GM21717 (cell line): Measurements from ENCODE around the gene FYN.

ENCODE experiments used
- ATAC-seq: cut with Tn5 transposase; IDR thresholded peaks from one replicate; pipeline ENCODE4 v1.9.1; 2021; ENCODE audit warnings: mild to moderate bottlenecking, moderate library complexity; ENCODE audit not compliant: unreplicated experiment

Gene FYN

DNA sequence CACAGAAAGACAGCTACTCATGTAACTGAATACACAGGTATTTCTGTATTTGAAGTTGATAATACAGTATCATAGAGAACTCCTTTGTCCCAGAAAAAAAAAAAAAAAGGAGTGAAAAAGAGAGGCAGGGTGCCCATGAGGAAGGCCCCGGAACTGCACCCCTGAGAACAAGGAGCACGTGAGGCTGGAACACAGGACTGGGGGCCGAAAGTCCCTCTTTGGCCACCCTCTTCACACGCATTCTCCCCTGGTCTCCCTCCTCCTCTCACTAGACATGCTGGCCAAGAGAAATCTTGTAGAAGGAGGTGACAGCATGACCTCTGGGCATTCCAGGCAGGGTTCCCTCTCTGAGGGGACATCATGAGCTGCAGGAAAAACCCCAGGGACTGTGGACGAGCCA is 204.8 kb downstream of the FYN start:
- ATAC-seq = no peak

DNA sequence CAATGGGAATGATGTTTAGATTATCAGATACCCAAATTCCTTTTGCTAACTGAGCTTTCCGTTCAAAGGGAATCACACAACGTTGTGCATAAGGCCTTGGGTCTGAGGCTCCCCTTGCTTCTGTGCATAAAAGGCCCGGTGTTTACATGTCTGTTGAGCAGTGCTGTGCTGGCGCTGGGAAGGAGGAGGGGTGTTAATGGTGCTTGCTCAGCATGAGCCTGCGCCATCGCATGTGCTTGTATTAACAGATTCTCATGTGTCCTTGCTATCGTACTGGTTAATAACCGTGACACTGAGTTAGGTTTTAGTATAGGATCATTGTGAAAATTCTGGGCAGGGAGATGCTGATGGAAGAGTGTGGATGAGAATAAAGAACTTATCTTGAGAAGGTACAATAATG is 205.3 kb downstream of the FYN start:
- ATAC-seq = no peak

GRCh38 chr6:111666847-111667246 is 206.4 kb downstream of the FYN start:
- ATAC-seq = no peak

- no peak for ATAC-seq
Observed at GRCh38 chr6:111664565-111665030, 208.7 kb downstream of the FYN start.

DNA sequence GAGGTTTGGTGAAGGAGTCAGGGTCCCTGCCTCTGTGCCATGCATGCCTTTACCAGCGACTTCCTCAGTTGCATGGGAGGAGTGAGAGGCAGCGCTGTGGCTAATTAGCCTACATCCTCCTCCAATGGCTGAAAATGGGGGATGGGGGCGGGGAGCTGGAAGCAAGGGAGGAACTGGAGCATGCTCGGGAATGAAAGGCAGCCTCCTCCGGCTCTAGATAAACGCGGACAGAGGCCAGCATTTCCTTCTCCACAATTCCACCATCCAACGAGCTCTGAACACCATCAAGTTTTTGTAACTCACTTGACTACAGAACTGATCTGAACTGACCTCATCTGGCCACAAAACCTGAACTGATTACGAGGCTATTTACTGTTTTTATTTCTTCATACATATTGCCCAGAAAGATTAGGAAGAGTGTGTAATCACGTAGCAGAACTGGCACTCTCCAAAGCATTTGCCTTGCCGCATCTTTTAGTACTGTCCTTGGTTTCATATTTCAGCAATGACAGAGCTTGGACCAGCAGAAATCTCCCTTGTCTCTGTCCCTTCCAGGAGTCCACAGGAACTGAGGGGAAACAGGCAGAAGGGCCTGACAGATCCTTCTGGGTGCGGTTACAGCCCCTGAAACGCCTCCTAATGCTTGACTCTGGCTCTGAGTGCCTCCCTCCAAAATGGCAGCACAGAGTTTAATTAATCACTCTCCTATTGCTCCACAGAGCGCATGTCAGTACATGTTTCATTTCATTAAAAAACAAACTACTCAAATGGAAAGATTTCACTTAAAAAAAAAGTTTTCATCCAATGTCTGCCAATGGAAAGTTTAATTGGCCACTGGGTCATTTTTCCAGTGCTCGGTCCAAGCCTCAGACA is 209.3 kb downstream of the FYN start:
- no peak for ATAC-seq

DNA sequence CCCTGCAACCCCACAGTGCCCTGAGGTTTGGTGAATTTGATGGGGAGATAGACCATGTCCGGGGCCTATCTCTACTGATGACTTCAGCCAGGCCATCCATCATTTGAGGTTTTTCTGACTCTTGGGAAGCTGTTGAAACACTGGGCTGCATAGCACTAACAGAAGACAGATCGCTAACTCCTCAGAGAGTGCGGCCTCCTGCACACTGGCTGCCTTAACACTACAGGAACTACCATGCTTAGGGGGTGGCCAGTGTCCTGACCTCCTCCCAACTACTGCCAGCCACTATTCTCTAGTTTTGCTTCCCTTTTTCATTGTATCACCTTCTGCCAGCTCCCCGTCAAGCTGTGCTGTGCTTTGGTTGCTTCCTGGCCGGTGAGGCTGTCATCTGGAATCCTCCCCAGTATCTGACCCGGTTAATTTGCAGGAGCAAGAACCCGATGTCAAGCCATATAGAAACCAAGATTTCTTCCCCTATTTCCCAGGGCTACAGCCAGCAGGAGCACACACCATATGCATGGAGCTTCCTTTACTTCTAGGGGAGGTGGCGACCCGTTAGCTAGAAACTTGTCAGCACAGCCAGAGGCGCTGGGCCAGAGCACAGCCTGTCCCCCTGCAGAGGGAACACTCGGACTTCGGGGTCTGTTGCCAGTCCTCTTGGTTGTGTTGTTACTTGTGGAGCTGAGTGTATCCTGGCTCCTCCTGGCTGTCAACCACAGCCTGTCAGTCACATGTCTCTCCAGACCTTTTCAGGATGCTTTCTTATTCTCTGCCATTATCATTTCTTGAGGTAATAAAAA is 210.3 kb downstream of the FYN start:
- ATAC-seq = no peak

GRCh38 chr6:111662072-111662793 is 211.0 kb downstream of the FYN start:
- no peak for ATAC-seq

- ATAC-seq = no peak
Observed at GRCh38 chr6:111661541-111662061, 211.7 kb downstream of the FYN start.

GRCh38 chr6:111660531-111660930 is 212.7 kb downstream of the FYN start:
- ATAC-seq = no peak

DNA sequence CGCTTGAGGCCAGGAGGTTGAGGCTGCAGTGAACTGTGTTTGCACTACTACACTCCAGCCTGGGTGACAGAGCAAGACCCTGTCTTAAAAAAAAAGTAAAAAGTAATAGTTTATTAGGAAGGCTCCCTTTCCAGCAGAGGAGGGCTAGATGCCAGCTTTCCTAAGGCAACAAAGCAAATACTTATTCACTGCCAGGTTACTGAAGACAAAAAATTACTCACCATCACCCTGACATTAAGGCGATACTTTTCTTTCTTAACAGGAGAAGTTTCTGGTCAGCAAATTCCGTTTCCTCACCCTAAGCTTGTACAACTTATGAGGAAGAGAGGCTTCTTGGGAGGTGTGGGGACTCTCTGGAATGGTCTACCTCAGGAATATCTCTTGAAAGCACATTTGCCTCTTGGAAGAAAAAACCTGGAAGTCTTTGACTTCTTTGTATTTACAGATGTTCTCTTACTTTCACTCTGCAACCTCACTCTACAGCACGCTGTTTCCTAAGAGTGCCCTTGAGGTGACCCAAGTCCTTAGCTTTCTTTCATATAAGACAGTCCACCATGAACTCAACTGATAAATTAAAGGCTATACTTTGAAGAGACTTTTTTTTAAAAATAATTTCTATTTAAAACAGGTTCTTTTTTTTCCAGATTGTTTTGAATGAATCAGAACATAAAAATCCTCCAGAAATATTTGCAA is 214.6 kb downstream of the FYN start:
- ATAC-seq = no peak

- no peak for ATAC-seq
Observed at GRCh38 chr6:111657146-111657545, 216.1 kb downstream of the FYN start.

DNA sequence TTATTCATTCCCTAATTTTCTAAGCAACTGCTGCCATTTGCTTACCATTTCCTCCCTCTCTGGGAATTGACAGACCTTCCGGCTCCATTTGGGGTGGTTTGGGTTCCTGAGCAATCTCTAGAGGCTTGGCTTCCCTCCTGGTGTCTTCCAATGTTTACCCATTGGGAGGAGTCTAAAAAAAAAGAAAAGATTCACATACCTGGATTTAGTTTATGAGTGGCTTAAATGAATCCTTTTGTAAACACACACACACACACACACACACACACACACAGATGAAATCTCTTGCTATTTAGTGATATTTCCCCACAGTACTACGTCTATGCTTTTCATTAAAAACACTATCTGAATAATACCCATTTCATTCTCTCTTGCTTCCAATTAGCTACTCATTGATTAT is 219.3 kb downstream of the FYN start:
- ATAC-seq = no peak

- ATAC-seq = no peak
Observed at GRCh38 chr6:111653434-111653833, 219.8 kb downstream of the FYN start.

DNA sequence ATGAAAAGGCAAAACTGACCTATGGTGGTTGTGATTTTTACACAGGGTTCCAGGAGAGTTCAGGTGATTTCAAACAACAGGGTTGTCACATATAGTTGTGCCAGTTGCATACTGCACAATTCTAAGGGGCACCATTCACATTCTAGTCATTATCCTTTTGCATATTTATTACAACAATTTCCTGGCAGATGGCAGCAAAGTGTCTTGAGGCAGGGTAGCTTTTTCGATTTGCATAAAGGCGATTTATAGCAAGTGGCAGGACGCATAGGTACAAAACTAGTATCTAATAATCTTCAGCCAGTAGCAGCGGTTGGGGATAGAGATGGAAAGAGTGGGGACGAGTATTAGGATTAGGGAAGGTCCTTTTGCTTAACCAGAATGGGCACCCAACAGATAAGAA is 221.1 kb downstream of the FYN start:
- ATAC-seq = no peak

DNA sequence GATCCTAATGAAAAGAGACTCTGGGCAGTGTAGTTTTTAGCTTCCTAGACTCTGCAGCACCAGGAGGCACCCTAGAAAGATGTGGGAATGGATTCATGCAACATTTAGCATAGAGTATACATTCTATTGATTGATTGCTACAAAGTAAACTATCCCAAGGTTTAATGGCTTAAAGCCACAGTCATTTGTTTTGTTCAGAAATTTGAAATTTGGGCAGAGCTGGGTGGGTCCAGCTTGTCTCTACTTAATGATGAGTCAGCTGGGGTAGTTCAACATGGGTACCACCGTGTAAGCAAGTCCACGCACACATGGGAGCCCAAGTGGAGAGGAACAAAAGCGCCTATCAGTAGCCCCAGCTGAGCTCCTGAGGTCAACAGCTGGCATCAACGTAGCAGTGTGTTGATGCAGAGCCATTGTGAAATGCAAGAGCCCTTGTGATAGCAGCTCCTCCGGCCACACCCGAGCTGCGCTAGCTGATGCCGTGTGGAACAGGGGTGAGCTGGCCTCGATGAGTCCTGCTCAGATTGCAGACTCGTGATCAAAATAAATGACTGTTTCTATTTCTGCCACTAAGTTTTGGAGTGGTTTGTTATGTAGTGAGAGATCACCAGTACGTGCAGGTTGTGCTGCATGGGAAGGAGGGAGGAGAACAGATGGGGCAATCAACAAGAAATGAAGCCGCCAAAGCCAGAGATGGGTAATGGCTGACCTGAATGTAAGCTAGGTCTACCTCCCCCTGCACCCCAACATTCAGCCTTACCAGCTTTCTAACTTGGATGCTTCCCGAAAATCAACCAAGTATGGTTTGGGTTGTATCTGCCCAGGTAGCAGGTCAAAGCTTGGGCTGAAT is 221.8 kb downstream of the FYN start:
- no peak for ATAC-seq

DNA sequence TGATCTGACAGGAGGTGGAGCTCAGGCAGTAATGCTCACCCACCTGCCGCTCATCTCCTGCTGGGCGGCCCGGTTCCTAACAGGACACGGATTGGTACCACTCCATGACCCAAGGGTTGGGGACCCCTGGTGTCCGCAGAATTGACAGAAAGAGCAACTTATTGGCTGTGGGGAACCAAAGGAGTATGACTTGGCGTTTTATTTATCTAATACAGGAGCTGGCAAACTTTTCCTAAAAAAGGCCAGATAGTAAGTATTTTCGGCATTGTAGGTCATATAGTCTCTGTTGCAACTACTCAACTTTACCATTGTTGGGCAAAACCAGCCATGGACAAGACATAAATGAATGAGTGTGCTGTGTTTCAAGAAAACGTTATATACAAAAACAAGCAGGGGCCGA is 223.2 kb downstream of the FYN start:
- no peak for ATAC-seq

DNA sequence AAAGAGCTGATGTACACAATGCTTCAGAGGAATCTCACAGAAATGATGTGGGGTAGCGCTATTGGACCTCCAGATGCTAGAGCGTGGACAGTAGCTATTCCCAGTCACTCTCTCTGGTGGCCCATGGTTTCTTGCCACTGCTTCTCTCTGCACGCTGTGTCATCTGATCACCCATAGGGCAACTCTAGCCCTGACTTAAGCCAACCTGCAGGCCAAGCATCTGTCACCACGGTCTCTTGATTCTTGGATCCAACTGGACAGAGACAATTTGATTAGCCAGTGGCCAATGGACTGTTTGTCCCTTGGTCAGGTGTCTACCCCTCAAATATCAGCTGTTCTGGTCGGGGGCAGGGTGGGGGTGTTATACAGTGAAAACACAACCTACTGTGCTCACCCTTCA is 225.2 kb downstream of the FYN start:
- no peak for ATAC-seq

GRCh38 chr6:111646942-111647341 is 226.3 kb downstream of the FYN start:
- ATAC-seq = no peak

DNA sequence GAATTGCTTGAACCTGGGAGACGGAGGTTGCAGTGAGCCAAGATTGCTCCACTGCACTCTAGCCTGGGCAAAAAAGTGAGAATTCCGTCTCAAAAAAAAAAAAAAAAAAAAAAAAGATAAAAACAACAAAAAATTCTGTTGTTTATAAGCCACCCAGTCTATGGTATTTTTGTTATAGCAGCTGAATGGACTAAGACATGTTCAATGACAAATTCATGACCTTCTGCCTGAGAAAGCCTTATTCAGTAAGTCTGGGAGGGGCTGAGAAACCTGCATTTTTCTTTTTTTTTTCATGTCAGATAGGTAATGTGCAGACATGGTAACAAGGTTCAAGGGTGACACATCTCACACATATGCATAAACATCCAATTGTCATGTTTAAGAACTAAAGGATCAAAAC is 227.2 kb downstream of the FYN start:
- ATAC-seq = no peak
